ENCODE data around the gene PCSK1. TPM values are rescaled to one million over a fixed set of nuclear protein-coding genes. Genes with fewer than 3 reads are reported as not detected.
A peak's percentile ranks its signal among the peaks of the same experiment; 100 is the strongest.
"Not testable (repeated sequence)": the region's sequence is repeated elsewhere in the genome, so short reads cannot be mapped to it uniquely, and the experiment has no call there.

PCSK1 gene
- total RNA-seq, 1 donor from 2014 or later = 0.26 TPM

DNA sequence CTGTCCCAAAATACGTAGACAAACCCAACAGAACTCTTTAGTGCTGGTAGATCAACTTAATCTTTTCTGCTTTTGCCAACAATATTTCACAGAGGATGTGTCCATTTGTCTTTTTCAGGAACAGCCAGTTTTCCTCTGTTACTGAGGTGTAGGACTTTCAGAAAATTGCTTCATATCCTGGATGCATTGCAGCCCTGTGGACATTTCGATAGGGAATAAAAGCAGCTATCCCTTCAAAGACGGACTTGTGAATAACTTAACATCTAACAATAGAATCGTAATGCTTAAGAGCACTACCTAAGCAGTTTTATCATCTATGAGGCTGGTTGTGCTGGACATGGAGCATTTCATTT lies 59.7 kb downstream of the PCSK1 start:
- no peak for DNase-seq (ENCODE audit: low read depth in 2 of 2)

GRCh38 chr5:96372726-96373380 lies 60.2 kb downstream of the PCSK1 start:
- no peak for DNase-seq (ENCODE audit: low read depth in 2 of 2)

DNA sequence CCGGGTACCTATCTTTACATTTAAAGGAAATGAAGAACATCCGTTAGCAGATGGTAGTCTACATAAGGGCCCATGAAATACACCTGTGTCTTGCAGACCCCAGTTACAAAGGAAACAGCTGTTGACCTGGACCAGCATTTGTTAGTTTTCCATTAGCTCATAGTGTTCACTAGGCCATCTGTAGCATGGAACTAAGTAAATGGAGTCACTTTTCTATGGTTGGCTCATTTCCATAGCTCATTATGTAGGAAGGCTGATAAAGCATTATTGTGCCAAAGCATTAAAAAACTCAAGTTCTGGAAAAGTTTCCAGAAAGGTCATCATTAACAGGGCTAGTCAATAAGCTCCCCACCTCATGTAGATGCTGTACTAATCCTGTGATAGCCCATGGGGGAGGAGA lies 62.1 kb downstream of the PCSK1 start:
- DNase-seq (ENCODE audit: low read depth in 2 of 2) = peak; percentile 36 to 80

DNA sequence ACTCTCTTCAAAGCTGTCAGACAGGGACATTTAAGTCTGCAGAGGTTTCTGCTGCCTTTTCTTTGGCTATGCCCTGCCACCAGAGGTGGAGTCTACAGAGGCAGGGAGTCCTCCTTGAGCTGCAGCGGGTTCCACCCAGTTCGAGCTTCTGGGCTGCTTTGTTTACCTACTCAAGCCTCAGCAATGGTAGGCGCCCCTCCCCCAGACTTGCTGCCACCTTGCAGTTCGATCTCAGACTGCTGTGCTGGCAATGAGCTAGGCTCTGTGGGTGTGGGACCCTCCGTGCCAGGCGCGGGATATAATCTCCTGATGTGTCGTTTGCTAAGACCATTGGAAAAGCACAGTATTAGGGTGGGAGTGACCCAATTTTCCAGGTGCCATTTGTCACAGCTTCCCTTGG lies 65.7 kb downstream of the PCSK1 start:
- DNase-seq (ENCODE audit: low read depth in 2 of 2) = not testable (repeated sequence)

DNA sequence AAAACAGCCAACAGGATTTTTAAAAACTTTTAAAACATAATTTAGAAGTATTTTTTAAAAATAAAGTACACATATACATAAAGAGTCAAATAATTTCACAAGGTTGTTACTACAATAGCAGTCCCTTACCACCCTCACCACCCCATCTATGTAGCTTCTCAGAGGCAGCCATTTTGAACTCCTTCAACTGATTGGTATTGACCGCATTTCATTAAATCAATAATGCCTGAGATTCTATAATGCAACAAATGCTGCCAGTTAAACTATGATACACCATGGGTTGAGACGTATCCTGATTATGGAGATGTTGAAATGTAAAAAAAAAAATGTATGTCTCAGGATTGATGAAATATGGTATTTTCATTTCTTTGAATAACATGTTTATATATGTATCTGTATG lies 78.8 kb downstream of the PCSK1 start:
- DNase-seq (ENCODE audit: low read depth in 2 of 2) = no peak

DNA sequence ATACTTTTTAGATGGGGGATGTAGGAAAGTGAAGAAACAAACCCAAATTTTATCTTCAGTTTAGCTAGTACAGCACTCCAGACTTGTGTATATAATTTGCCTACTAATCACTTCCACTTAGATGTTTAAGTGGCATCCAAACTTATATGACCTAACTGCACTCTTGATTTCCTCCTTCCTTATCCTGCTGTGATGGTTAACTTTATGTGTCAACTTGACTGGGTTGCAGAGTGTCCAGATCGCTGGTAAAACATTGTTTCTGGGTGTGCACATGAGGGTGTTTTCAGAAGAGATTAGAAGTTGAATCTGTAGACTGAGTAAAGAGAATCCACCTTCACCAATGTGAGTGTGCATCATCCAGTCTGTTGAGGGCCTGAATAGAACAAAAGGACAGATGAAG lies 79.8 kb downstream of the PCSK1 start:
- DNase-seq (ENCODE audit: low read depth in 2 of 2) = no peak

GRCh38 chr5:96350678-96351077 lies 82.4 kb downstream of the PCSK1 start:
- DNase-seq (ENCODE audit: low read depth in 2 of 2) = no peak

DNA sequence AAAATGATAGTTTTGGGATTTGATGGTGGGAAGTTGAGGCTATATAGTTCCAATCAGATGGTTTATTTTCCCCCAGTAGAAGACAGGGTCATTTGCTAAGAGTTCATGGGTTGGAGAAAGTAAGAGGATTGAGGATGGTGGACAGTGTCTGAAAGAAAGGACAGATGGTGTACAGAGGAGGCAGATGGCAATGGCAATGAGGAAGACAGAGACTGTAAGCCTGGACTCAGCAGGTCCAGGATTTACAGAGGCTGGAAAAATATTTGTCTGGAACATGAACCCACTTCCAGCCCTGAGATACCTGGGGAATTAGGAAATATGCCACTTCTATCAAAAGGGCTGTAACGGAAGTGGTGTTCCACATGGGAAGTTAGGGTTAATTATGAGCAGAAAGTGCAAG lies 84.5 kb downstream of the PCSK1 start:
- no peak for DNase-seq (ENCODE audit: low read depth in 2 of 2)

- no peak for DNase-seq (ENCODE audit: low read depth in 2 of 2)
Observed at GRCh38 chr5:96347502-96348292, 85.4 kb downstream of the PCSK1 start.

DNA sequence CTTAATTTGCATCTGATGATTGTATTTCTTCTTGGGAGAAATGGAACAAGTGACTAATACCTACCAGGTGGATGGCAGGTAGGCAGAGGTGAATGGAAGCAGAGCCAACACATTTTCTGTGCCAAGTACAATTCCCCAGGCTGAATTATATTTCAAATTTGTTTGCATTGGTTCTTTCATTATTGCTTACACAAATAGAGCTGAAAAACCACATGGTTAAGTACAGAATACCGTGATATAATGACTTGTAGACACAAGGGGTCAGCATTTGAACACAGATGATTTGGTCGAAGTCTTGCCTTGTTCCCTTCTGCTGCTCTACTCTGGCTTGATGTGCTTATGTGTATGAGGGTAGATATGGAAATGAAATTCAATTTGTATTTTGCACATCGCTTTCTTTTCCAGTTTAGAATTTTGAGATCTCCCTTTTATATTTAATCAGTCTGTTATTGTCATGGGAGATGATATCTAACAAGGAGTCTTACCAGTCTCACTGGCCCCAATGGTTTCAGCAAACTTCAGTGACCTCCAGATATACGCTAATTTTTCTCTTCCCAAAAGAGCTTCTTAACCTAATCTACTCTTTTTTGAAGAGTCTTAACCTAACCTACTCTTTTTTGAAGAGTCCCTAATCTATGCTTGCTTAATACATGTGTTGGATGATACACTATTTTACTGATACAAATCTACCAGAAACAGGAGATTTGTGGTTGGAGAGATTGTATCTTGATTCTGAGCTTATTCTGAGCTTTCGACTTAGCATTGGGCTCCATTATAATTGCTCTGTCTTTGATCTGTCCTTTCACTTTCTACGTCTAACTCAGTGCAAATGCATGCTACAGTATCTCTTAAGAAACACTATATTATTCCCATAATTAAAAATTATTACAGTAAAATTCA lies 88.1 kb downstream of the PCSK1 start:
- DNase-seq (ENCODE audit: low read depth in 2 of 2) = peak; percentile 79 to 89

DNA sequence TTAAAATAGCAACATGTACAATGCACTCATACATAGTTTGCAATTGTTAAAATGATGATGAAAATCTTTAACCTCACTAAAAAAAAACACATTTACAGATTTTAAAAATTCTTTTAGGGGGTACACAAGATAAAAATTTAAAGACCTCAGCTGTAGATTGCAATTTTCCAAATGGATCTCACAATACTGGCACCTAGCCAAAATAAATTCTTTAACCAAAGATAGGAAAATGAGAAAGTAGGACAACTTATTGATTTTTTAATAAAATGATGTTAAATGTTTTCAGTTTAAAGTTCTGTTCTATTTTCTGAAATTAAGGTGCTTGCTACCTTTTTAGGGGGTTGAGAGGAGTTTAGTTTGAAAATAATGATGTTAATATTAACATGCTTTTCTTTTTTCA lies 90.0 kb downstream of the PCSK1 start:
- DNase-seq (ENCODE audit: low read depth in 2 of 2) = no peak

- DNase-seq (ENCODE audit: low read depth in 2 of 2) = no peak
Observed at GRCh38 chr5:96342581-96342980, 90.5 kb downstream of the PCSK1 start.

Other genes with a start within 250 kb of the PCSK1 start
- gene CAST, start 229.1 kb upstream of the PCSK1 start, total RNA-seq = 96.8 and 98.1 TPM in 2 replicates